Keratinocyte (primary cell): ENCODE data around the gene AVPR2. TPM values are rescaled to one million over a fixed set of nuclear protein-coding genes. Genes with fewer than 3 reads are reported as not detected.

Experiments
- DNase-seq: peaks from one replicate; pipeline ENCODE4 v3.0.0-alpha.2; 2011; ENCODE audit warnings: low read depth, missing footprints, low spot score
- FAIRE-seq: peaks from 2 replicates; lab custom pipeline; 2011; peaks lifted over from hg19 to GRCh38; lab: Jason Lieb, UNC
- H2AFZ ChIP-seq: 2 replicates; pipeline ENCODE4 v1.6.0; 2012; ENCODE audit warnings: low read length, control low read depth, inconsistent platforms; ENCODE audit not compliant: control insufficient read depth
- H3K27ac ChIP-seq: 2 replicates; pipeline ENCODE4 v1.5.1; 2011; ENCODE audit warnings: low read length; ENCODE audit not compliant: control insufficient read depth, insufficient read depth
- H3K27me3 ChIP-seq: 3 replicates; pipeline ENCODE4 v1.6.0; 2011; ENCODE audit warnings: low read length; ENCODE audit not compliant: control insufficient read depth, insufficient read depth; ENCODE audit errors: extremely low read depth
- H3K36me3 ChIP-seq, 2 experiments: 2 replicates in 1 of 2; 3 replicates in 1 of 2; pipeline ENCODE4 v1.5.1; 2011; ENCODE audit warnings: low read length in 2 of 2, mild to moderate bottlenecking in 1 of 2; ENCODE audit not compliant: control insufficient read depth in 2 of 2, insufficient read depth in 2 of 2; ENCODE audit errors: extremely low read depth in 1 of 2
- H3K4me1 ChIP-seq: 3 replicates; pipeline ENCODE4 v1.5.1; 2011; ENCODE audit warnings: low read length; ENCODE audit not compliant: control insufficient read depth, insufficient read depth; ENCODE audit errors: extremely low read depth
- H3K4me2 ChIP-seq: 3 replicates; pipeline ENCODE4 v1.6.0; 2011; ENCODE audit warnings: low read depth, low read length; ENCODE audit not compliant: control insufficient read depth, insufficient read depth; ENCODE audit errors: extremely low read depth
- H3K4me3 ChIP-seq, 3 experiments: fragments of 200-600 bp in 1 of 3; sonication (generic) in 1 of 3; 2 replicates in 2 of 3; 3 replicates in 1 of 3; pipeline ENCODE4 v1.5.1; 2011 to 2016; ENCODE audit warnings: low read length in 3 of 3, mild to moderate bottlenecking in 3 of 3, control low read depth in 2 of 3, inconsistent platforms in 1 of 3, low read depth in 1 of 3, mixed read lengths in 1 of 3, mixed run types in 1 of 3, moderate library complexity in 1 of 3; ENCODE audit not compliant: control insufficient read depth in 2 of 3, insufficient read depth in 2 of 3; ENCODE audit errors: extremely low read depth in 1 of 3
- H3K79me2 ChIP-seq: 2 replicates; pipeline ENCODE4 v1.6.0; 2012; ENCODE audit warnings: low read length; ENCODE audit not compliant: control insufficient read depth, insufficient read depth
- H3K9ac ChIP-seq: 3 replicates; pipeline ENCODE4 v1.6.0; 2011; ENCODE audit warnings: low read length; ENCODE audit not compliant: control insufficient read depth, insufficient read depth; ENCODE audit errors: extremely low read depth
- H3K9me1 ChIP-seq: 3 replicates; pipeline ENCODE4 v1.6.0; 2011; ENCODE audit warnings: low read length; ENCODE audit not compliant: control insufficient read depth, insufficient read depth; ENCODE audit errors: extremely low read depth
- H3K9me3 ChIP-seq: 2 replicates; pipeline ENCODE4 v1.5.1; 2012; ENCODE audit warnings: low read depth, low read length; ENCODE audit not compliant: control insufficient read depth
- H4K20me1 ChIP-seq: 3 replicates; pipeline ENCODE4 v1.6.0; 2011; ENCODE audit warnings: low read length; ENCODE audit not compliant: control insufficient read depth, insufficient read depth; ENCODE audit errors: extremely low read depth
- EZH2 ChIP-seq: IDR thresholded peaks from one replicate; pipeline ENCODE4 v1.6.1; 2012; ENCODE audit warnings: inconsistent platforms, mild to moderate bottlenecking, low read length, moderate library complexity
- dilution Hi-C: fragments of 300-500 bp; cut with MboI; formaldehyde crosslinking; loops from one replicate; pipeline ENCODE4 v1.7.0; 2020; ENCODE audit warnings: low sequenced_read_pairs; ENCODE audit not compliant: extremely low pct_ligation_motif_present
- polyA plus RNA-seq, 5 experiments: library from polyadenylated mRNA; depleted of rRNA in 3 of 5; stranded (reverse) in 3 of 5; stranded (forward) in 1 of 5; unstranded in 1 of 5; fragments of >200 nt; gene quantifications; 1 replicate in 1 of 5; 2 replicates in 3 of 5; 3 replicates in 1 of 5; pipeline versions ENCODE4 v1.2.1 to v1.2.3, GENCODE V29; 2011 to 2012; ENCODE audit warnings: missing spikeins in 2 of 5, low read depth in 1 of 5, low replicate concordance in 1 of 5
- TF ChIP-seq, protein P1 (sequence below), 3 experiments: IDR thresholded peaks in 1 of 3; conservative IDR thresholded peaks in 1 of 3; optimal IDR thresholded peaks in 1 of 3; 2 replicates in 2 of 3; 3 replicates in 1 of 3; pipeline versions ENCODE3 to v1.5.1; 2011; ENCODE audit warnings: low read length in 3 of 3, mild to moderate bottlenecking in 3 of 3, moderate library complexity in 2 of 3, control low read depth in 1 of 3, inconsistent platforms in 1 of 3; ENCODE audit not compliant: insufficient read depth in 2 of 3; ENCODE audit errors: extremely low read depth in 1 of 3

AVPR2 gene
- polyA plus RNA-seq, 1 donor (not counting 4 experiments of a cell fraction or from before 2014, with no cell fraction given): not detected

DNA sequence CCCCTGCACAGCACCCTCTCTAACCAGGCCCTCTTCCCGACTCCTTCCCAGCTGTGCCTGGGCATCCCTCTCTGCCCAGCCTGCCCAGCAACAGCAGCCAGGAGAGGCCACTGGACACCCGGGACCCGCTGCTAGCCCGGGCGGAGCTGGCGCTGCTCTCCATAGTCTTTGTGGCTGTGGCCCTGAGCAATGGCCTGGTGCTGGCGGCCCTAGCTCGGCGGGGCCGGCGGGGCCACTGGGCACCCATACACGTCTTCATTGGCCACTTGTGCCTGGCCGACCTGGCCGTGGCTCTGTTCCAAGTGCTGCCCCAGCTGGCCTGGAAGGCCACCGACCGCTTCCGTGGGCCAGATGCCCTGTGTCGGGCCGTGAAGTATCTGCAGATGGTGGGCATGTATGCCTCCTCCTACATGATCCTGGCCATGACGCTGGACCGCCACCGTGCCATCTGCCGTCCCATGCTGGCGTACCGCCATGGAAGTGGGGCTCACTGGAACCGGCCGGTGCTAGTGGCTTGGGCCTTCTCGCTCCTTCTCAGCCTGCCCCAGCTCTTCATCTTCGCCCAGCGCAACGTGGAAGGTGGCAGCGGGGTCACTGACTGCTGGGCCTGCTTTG lies 1.1 kb downstream of the AVPR2 start:
- Histone ChIP-seq H3K4me2 (no peak overlapping the region), H3K4me3 (no peak overlapping the region), H3K27me3 (no peaks in the 10 kb centered on the region), H3K9me3 (no peaks in the 10 kb centered on the region), H2AFZ (no peak overlapping the region), H3K36me3 (no peaks in the 10 kb centered on the region), H4K20me1 (no peaks in the 10 kb centered on the region), H3K27ac (no peak overlapping the region), H3K4me1 (peaks cover 8% of the 10 kb centered on the region), H3K9ac (no peak overlapping the region), H3K9me1 (no peaks in the 10 kb centered on the region), H3K79me2 (no peaks in the 10 kb centered on the region)
- dilution Hi-C loops: no loop called here
- no peak for TF ChIP-seq EZH2
- TF ChIP-seq, protein P1, sequence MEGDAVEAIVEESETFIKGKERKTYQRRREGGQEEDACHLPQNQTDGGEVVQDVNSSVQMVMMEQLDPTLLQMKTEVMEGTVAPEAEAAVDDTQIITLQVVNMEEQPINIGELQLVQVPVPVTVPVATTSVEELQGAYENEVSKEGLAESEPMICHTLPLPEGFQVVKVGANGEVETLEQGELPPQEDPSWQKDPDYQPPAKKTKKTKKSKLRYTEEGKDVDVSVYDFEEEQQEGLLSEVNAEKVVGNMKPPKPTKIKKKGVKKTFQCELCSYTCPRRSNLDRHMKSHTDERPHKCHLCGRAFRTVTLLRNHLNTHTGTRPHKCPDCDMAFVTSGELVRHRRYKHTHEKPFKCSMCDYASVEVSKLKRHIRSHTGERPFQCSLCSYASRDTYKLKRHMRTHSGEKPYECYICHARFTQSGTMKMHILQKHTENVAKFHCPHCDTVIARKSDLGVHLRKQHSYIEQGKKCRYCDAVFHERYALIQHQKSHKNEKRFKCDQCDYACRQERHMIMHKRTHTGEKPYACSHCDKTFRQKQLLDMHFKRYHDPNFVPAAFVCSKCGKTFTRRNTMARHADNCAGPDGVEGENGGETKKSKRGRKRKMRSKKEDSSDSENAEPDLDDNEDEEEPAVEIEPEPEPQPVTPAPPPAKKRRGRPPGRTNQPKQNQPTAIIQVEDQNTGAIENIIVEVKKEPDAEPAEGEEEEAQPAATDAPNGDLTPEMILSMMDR (optimal IDR thresholded peaks at IDR 0.05 in 1 of 3, IDR thresholded peaks at IDR 0.05 in 1 of 3, conservative IDR thresholded peaks at IDR 0.05 in 1 of 3; ENCODE audit: extremely low read depth in 1 of 3, insufficient read depth in 2 of 3, low read length in 3 of 3): no peak
- DNase-seq: no peak
- no peak for FAIRE-seq

DNA sequence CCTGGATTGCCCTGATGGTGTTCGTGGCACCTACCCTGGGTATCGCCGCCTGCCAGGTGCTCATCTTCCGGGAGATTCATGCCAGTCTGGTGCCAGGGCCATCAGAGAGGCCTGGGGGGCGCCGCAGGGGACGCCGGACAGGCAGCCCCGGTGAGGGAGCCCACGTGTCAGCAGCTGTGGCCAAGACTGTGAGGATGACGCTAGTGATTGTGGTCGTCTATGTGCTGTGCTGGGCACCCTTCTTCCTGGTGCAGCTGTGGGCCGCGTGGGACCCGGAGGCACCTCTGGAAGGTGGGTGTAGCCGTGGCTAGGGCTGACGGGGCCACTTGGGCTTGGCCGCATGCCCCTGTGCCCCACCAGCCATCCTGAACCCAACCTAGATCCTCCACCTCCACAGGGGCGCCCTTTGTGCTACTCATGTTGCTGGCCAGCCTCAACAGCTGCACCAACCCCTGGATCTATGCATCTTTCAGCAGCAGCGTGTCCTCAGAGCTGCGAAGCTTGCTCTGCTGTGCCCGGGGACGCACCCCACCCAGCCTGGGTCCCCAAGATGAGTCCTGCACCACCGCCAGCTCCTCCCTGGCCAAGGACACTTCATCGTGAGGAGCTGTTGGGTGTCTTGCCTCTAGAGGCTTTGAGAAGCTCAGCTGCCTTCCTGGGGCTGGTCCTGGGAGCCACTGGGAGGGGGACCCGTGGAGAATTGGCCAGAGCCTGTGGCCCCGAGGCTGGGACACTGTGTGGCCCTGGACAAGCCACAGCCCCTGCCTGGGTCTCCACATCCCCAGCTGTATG lies 1.8 kb downstream of the AVPR2 start:
- H3K4me1 ChIP-seq: peaks cover 3% of the 10 kb centered on the region
- no peaks in the 10 kb centered on the region for H3K9me1 ChIP-seq
- H3K27me3 ChIP-seq: no peaks in the 10 kb centered on the region
- no peak overlapping the region for H2AFZ ChIP-seq
- TF ChIP-seq EZH2: no peak
- no peak overlapping the region for H3K4me3 ChIP-seq
- no peak for FAIRE-seq
- no peak overlapping the region for H3K9ac ChIP-seq
- dilution Hi-C loops: no loop called here
- no peaks in the 10 kb centered on the region for H3K36me3 ChIP-seq
- H4K20me1 ChIP-seq: no peaks in the 10 kb centered on the region
- no peaks in the 10 kb centered on the region for H3K79me2 ChIP-seq
- H3K27ac ChIP-seq: no peak overlapping the region
- H3K9me3 ChIP-seq: no peaks in the 10 kb centered on the region
- H3K4me2 ChIP-seq: no peak overlapping the region
- no peak for DNase-seq
